HG02678 (cell line): ENCODE data around the gene MRPS22.
A peak's percentile ranks its signal among the peaks of the same experiment; 100 is the strongest.

ENCODE experiments used
- ATAC-seq: cut with Tn5 transposase; IDR thresholded peaks from one replicate; pipeline ENCODE4 v1.9.1; 2021; ENCODE audit warnings: mild to moderate bottlenecking, moderate library complexity; ENCODE audit not compliant: unreplicated experiment

Gene MRPS22

GRCh38 chr3:139343895-139344856 lies at the start of gene MRPS22:
TSS of gene MRPS22 (plus strand) at chr3:139344020. CDS start at chr3:139344027, 7 bp downstream.
- ATAC-seq, result peak; percentile 99

- no peak for ATAC-seq
These were observed 48.8 kb upstream of the MRPS22 start for GRCh38 chr3:139295040-139295439.

- no peak for ATAC-seq
These were observed 47.6 kb upstream of the MRPS22 start for GRCh38 chr3:139296141-139296718.

GRCh38 chr3:139297588-139298311 lies 46.1 kb upstream of the MRPS22 start:
- no peak for ATAC-seq

- no peak for ATAC-seq
These were observed 44.3 kb upstream of the MRPS22 start for GRCh38 chr3:139299261-139300132.

GRCh38 chr3:139300416-139300815 lies 43.4 kb upstream of the MRPS22 start:
- no peak for ATAC-seq

- no peak for ATAC-seq
These were observed 42.6 kb upstream of the MRPS22 start for GRCh38 chr3:139301183-139301582.

GRCh38 chr3:139301654-139302053 lies 42.2 kb upstream of the MRPS22 start:
- ATAC-seq, result no peak

GRCh38 chr3:139302084-139302800 lies 41.6 kb upstream of the MRPS22 start:
- no peak for ATAC-seq

GRCh38 chr3:139302801-139303113 lies 41.1 kb upstream of the MRPS22 start:
- ATAC-seq, result no peak

GRCh38 chr3:139303216-139303615 lies 40.6 kb upstream of the MRPS22 start:
- ATAC-seq, result no peak

GRCh38 chr3:139304383-139304782 lies 39.4 kb upstream of the MRPS22 start:
- ATAC-seq, result no peak

GRCh38 chr3:139306078-139306477 lies 37.7 kb upstream of the MRPS22 start:
- no peak for ATAC-seq

- no peak for ATAC-seq
These were observed 36.7 kb upstream of the MRPS22 start for GRCh38 chr3:139307072-139307491.

GRCh38 chr3:139307601-139308555 lies 35.9 kb upstream of the MRPS22 start:
- ATAC-seq, result no peak

- no peak for ATAC-seq
These were observed 35.3 kb upstream of the MRPS22 start for GRCh38 chr3:139308560-139308959.

- no peak for ATAC-seq
These were observed 34.7 kb upstream of the MRPS22 start for GRCh38 chr3:139309061-139309591.

- ATAC-seq, result no peak
These were observed 33.9 kb upstream of the MRPS22 start for GRCh38 chr3:139309880-139310279.

GRCh38 chr3:139310474-139310933 lies 33.3 kb upstream of the MRPS22 start:
- no peak for ATAC-seq
